Kidney (tissue), 14 donors: Measurements from ENCODE around the gene SMAP2. TPM values are rescaled to one million over a fixed set of nuclear protein-coding genes. Genes with fewer than 3 reads are reported as not detected.

ENCODE experiments used
- DNase-seq, 5 donors: peaks; one replicate each; pipeline ENCODE4 v3.0.0-alpha.2; 2013 to 2020
- FAIRE-seq: peaks from 2 replicates; lab custom pipeline; 2012; peaks lifted over from hg19 to GRCh38; lab: Jason Lieb, UNC
- H3K27ac ChIP-seq, 2 donors: one replicate each; pipeline ENCODE4 v1.7.0; 2013; ENCODE audit warnings: low read depth in 2 of 2, low read length in 2 of 2, inconsistent platforms in 1 of 2
- H3K27me3 ChIP-seq: one replicate; pipeline ENCODE4 v1.7.1; 2013; ENCODE audit warnings: low read length, inconsistent platforms; ENCODE audit not compliant: control insufficient read depth, insufficient read depth
- H3K36me3 ChIP-seq, 3 donors: one replicate each; pipeline versions ENCODE4 v1.7.0 to v1.7.1; 2013; ENCODE audit warnings: low read length in 3 of 3, control low read depth in 1 of 3, inconsistent platforms in 1 of 3; ENCODE audit not compliant: insufficient read depth in 3 of 3, control insufficient read depth in 2 of 3
- H3K4me1 ChIP-seq, 3 donors: one replicate each; pipeline versions ENCODE4 v1.7.0 to v1.7.1; 2013; ENCODE audit warnings: low read length in 3 of 3, inconsistent platforms in 1 of 3, low read depth in 1 of 3; ENCODE audit not compliant: control insufficient read depth in 2 of 3, insufficient read depth in 2 of 3
- H3K4me3 ChIP-seq, 3 donors: one replicate each; pipeline versions ENCODE4 v1.7.0 to v1.8.1; 2013; ENCODE audit warnings: low read length in 3 of 3, control low read depth in 1 of 3, inconsistent platforms in 1 of 3
- H3K9ac ChIP-seq, 3 donors: one replicate each; pipeline versions ENCODE4 v1.7.0 to v1.7.1; 2013; ENCODE audit warnings: low read length in 3 of 3, control low read depth in 1 of 3, inconsistent platforms in 1 of 3
- H3K9me3 ChIP-seq, 3 donors: one replicate each; pipeline versions ENCODE4 v1.7.0 to v1.7.1; 2013; ENCODE audit warnings: low read length in 3 of 3, control low read depth in 1 of 3, inconsistent platforms in 1 of 3; ENCODE audit not compliant: control insufficient read depth in 2 of 3, insufficient read depth in 1 of 3
- CTCF ChIP-seq: IDR thresholded peaks from 3 replicates; pipeline ENCODE4 v1.5.1; 2012; ENCODE audit warnings: mild to moderate bottlenecking, moderate library complexity, borderline replicate concordance; ENCODE audit not compliant: insufficient read depth; ENCODE audit errors: extremely low read depth
- intact Hi-C: fragments of 100-400 bp; cut with DNase I; formaldehyde crosslinking; loops from one replicate; pipeline ENCODE4 v1.11.1; 2022
- polyA plus RNA-seq: library from polyadenylated mRNA; stranded (reverse); fragments of 350-450 nt; fragmentation: Illumina TruSeq; extraction: RNeasy Lipid Tissue Mini Kit (QIAGEN cat#74804); gene quantifications from one replicate; pipeline ENCODE4 v1.2.3, GENCODE V29; 2014; ENCODE audit warnings: low read depth, low replicate concordance; ENCODE audit not compliant: insufficient read depth
- total RNA-seq: library from RNA; stranded (reverse); fragmentation: NEBNext Ultra II Directional; extraction: Animal tissue kit (Norgen Biotek cat#: 25700); gene quantifications from one replicate; pipeline ENCODE4 v1.2.1, GENCODE V29; 2021
- donor health status: control.
- donor health status: control.
- donor health status: control.
- donor health status: control.
- donor health status: control.
- donor health status: DM: yes; HTN: yes; CAD: no.
- donor health status: Normal renal cell carcinoma (clear cell type).

Gene SMAP2
- total and polyA plus RNA-seq, 2 donors from 2014 or later, result 17.9 to 61.3 TPM

- no peak overlapping the region for H3K9ac ChIP-seq
- H3K4me1 ChIP-seq, result no peaks in the 10 kb centered on the region
- H3K27me3 ChIP-seq, result no peaks in the 10 kb centered on the region
- H3K36me3 ChIP-seq, result peaks cover 0 to 6% (median 0%) of the 10 kb centered on the region in 3 donors
- peak in 3 of 5 donors; percentile 16 to 65 (median 62) for DNase-seq
- peak overlapping the region in 1 of 3 donors; percentile 23 for H3K4me3 ChIP-seq
- no peak overlapping the region for H3K27ac ChIP-seq
- intact Hi-C loops, result no loop called here
- H3K9me3 ChIP-seq, result no peaks in the 10 kb centered on the region
- TF ChIP-seq CTCF, result peak; percentile 79
- peak; percentile 92 for FAIRE-seq
These were observed 31.3 kb downstream of the SMAP2 start for GRCh38 chr1:40404670-40405462.

- no peaks in the 10 kb centered on the region for H3K4me1 ChIP-seq
- H3K27ac ChIP-seq, result no peak overlapping the region
- no peaks in the 10 kb centered on the region for H3K9me3 ChIP-seq
- no peak for TF ChIP-seq CTCF
- no peak overlapping the region for H3K9ac ChIP-seq
- intact Hi-C loops, result no loop called here
- peaks cover 0 to 6% (median 0%) of the 10 kb centered on the region in 3 donors for H3K36me3 ChIP-seq
- H3K4me3 ChIP-seq, result no peak overlapping the region
- DNase-seq (no peak), FAIRE-seq (no peak)
- H3K27me3 ChIP-seq, result no peaks in the 10 kb centered on the region
These were observed 32.3 kb downstream of the SMAP2 start for GRCh38 chr1:40405812-40406211.

- intact Hi-C loops, result no loop called here
- no peaks in the 10 kb centered on the region for H3K9me3 ChIP-seq
- DNase-seq (no peak), FAIRE-seq (peak; percentile 92)
- no peak for TF ChIP-seq CTCF
- no peaks in the 10 kb centered on the region for H3K27me3 ChIP-seq
- H3K27ac ChIP-seq, result no peak overlapping the region
- H3K4me1 ChIP-seq, result no peaks in the 10 kb centered on the region
- H3K36me3 ChIP-seq, result peaks cover 0 to 6% (median 0%) of the 10 kb centered on the region in 3 donors
- no peak overlapping the region for H3K9ac ChIP-seq
- no peak overlapping the region for H3K4me3 ChIP-seq
These were observed 33.9 kb downstream of the SMAP2 start for GRCh38 chr1:40407453-40407852.
